Testis (tissue), 2 donors: ENCODE measurements around the gene TULP4.

ENCODE experiments used
- POLR2A ChIP-seq: fragments of 450-650 bp; IDR thresholded peaks from one replicate; pipeline ENCODE4 v1.6.1; 2017; ENCODE audit warnings: antibody characterized with exemption, mild to moderate bottlenecking, moderate library complexity
- TF ChIP-seq, protein P1 (sequence below), 3 experiments: fragments of 450-650 bp in 2 of 3; fragments of 200-600 bp in 1 of 3; sonication (generic) in 1 of 3; IDR thresholded peaks; one replicate each; pipeline ENCODE4 v1.5.1; 2016 to 2019; ENCODE audit warnings: antibody characterized with exemption in 3 of 3, mild to moderate bottlenecking in 2 of 3, moderate library complexity in 1 of 3

DNA sequence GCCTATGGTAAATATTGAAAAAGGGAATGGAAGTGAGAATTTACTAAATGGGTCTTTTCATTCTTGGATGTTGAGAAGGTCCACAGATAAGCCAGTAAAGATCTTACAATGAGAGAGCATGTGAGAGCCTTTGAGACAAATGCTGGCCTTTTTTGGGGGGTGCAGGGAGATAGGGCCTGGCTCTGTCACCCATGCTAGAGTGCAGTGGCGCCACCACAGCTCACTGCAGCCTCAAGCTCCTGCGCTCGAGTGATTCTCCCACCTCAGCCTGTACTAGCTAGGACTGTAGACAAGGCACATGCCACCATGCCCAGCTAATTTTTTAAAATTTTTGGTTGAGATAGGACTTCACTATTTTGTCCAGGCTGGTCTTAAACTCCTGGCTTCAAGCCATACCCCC, 184.4 kb downstream of the TULP4 start:
- TF ChIP-seq POLR2A = no peak
- TF ChIP-seq, protein P1, sequence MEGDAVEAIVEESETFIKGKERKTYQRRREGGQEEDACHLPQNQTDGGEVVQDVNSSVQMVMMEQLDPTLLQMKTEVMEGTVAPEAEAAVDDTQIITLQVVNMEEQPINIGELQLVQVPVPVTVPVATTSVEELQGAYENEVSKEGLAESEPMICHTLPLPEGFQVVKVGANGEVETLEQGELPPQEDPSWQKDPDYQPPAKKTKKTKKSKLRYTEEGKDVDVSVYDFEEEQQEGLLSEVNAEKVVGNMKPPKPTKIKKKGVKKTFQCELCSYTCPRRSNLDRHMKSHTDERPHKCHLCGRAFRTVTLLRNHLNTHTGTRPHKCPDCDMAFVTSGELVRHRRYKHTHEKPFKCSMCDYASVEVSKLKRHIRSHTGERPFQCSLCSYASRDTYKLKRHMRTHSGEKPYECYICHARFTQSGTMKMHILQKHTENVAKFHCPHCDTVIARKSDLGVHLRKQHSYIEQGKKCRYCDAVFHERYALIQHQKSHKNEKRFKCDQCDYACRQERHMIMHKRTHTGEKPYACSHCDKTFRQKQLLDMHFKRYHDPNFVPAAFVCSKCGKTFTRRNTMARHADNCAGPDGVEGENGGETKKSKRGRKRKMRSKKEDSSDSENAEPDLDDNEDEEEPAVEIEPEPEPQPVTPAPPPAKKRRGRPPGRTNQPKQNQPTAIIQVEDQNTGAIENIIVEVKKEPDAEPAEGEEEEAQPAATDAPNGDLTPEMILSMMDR (IDR thresholded peaks at IDR 0.05) = no peak
